ENCODE results near the gene SINHCAF. TPM values are rescaled to one million over a fixed set of nuclear protein-coding genes. Genes with fewer than 3 reads are reported as not detected.

The SINHCAF gene
- polyA plus RNA-seq, 1 donor from 2014 or later = 80.5 TPM

Small RNA genes within 50 kb of the gene (small RNA-seq; reads per million reads assigned to genes)
- gene AC024940.4 (0 reads per million in 3 experiments), gene AC024940.5 (0 reads per million in 3 experiments), gene MREGP1 (0 reads per million in 3 experiments), gene RF00026 (0 reads per million in 3 experiments)

Measured in neural cell (in vitro differentiated cells).